Measurements from ENCODE around the gene HSPA14.
"Not testable (repeated sequence)": the region's sequence is repeated elsewhere in the genome, so short reads cannot be mapped to it uniquely, and the experiment has no call there.

The HSPA14 gene

DNA sequence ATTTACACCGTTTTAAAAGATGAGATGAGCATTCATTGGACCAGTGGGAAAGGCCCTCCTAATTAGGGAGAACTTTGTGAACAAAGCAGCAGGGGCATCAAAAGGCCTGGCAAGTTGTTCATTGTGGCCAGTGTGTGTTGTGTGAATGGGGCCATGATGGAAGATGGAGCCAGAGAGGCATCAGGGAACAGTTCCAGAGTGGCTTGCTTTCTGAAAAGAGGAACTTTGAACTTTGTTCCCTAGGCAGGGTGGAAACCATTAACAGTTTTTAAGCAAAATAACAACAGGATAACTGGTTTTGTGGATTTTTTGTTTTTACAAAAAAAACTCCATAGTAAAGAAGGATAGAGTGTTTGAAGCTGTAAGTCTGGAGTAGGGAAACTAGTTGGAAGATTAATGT is 53.0 kb downstream of the HSPA14 start:
- DNase-seq = no peak

DNA sequence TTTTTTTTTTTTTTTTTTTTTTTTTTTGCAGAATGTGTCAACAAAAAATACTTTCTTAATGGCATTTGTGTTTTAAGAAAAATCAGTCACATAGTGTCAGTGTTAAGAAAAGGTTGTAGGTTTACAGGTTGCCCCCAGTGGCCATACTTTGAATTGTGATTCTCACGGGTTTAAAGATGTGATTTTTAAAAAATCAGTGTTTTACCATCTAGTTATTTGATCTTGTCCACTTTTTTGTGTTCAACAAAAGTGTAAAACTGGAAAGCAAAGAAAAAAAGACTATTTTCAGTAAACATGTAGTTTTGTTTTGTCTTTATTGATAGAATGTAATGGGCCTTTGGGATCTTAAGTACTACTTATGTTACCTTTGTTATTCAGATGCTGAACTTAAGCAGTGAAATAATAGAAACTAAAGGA is 66.2 kb downstream of the HSPA14 start:
- no peak for DNase-seq

DNA sequence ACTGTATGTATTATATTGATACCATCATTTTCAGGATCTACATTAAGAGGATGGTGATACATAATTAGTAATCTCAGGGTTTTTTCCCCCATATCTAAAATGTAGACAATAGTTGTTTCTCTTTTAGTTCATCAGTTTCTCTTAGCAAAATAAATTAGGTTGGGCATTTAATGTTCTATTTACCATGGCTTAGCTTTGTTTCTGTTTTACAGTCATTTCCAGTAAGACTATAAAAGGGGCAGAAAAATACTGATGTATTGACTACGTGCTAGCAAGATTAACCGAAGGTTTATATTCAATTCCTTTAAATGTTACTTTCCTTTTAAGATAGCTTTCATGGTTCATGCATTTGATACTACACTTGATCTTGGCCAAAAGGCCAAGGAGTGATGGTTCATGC is 66.8 kb downstream of the HSPA14 start:
- no peak for DNase-seq

DNA sequence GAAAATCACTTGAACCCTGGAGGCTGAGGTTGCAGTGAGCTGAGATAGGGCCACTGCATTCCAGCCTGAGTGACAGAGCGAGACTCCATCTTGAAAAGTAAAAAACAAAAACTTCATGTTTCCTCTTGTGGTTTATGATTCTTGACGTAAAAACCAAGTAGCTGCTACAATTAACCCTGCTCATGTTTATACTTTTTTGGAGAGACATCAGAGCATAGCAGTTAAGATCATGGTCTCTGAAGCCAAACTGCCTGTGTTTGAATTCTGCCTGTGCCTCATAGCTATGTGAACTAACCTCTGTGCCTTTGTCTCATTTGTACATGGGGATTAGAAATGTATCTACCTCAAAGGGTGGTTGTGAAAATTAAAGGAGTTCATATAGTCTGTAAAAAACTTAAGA is 67.8 kb downstream of the HSPA14 start:
- DNase-seq = no peak

DNA sequence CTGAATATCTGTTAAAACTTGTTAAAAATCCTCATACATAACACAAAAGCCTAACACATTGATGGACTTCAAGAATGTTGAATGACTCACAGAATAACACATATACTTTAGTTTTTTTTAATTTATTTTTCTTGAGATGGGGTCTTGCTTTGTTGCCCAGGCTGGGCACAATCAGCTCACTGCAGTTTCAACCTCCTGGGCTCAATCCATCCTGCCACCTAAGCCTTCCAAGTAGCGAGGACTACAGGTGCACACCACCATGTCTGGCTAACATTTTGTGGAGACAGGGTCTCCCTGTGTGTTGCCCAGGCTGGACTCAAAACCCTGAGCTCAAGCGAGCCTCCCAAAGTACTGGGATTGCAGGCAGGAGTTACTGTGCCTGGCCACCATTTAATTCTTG is 68.7 kb downstream of the HSPA14 start:
- no peak for DNase-seq

DNA sequence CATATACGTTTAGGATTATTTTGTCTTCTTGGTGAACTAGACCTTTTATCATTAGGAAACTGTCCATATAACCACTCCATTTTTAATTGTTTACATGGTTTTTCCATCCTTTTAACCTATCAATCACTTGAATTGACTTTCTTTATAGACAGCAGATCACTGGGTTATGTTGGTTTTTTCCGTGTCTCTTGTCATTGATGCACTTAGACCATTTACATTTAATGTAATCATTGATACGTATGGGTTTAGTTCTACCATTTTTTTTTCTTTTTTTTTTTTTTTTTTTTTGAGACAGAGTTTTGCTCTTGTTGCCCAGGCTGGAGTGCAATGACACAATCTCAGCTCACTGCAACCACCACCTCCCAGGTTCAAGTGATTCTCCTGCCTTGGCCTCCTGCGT is 69.5 kb downstream of the HSPA14 start:
- DNase-seq = not testable (repeated sequence)

DNA sequence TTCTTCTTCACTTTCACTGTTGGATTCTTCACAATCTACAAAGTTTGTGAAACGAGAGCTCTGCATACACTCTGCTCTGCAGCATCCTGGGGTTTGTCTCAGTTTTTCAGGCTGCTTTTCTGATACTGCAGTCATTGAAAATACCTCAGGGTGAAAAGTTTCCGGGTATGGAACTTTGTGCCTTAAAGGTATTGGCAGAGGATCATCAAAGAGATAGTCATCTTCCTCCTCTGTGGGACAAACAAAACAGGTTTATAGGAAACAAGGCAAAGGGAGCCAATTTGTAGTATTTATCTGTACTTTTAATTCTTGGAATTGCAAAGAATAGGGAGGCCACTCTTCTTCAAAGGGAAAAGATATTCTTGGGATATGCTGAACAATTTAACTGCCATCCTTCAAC is 71.0 kb downstream of the HSPA14 start:
- no peak for DNase-seq

DNA sequence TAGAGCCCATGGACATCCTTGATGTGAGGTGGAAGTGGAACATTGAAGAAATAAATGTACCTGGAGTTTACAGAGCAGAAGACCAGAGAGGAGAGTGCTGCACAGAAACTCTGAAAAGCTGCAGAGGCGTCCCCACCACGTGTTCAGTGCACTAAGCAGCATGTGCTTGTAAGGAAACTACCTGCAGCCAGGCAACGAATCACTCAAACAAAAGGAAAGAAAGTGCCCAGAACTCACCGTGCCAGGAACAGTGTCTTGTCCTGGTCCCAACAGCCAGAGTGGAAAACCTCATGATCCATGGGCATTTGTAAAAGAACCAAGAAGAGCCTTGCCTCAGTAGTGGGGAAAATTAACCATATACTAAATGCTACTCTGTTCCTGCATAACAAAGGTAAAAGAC is 72.8 kb downstream of the HSPA14 start:
- no peak for DNase-seq

DNA sequence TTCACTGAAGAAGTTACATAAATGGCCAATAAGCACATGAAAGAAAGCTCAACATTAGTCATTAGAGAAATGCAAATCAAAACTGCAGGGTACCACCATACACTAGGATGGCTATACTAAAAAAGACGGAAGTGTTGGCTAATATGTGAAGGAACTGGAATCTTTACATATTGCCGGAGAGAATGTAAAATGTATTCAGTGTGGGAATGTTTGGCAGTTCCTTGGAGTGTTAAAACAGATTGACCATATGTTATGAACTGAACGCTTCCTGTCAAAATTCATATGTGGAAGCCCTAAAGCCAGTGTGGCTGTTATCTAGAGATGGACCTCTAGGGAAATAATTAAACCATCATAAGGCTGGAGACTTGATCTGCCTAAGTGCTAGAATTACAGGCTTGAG is 73.7 kb downstream of the HSPA14 start:
- DNase-seq = no peak

DNA sequence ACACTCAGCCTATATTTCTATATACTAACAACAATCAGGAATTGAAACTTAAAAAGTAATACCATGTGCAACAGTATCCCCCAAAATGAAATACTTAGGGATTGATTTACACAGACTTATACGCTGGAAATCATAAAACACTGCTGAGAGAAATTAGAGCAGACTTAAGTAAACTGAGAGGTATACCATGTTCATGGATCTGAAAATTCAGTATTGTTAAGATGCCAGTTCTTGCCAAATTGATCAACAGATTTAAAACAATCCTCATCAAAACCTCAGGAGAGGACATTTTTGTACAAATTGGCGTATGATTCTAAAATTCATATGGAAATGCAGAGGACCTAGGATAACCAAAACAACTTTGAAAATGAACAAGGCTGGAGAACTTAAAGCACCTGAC is 78.5 kb downstream of the HSPA14 start:
- DNase-seq = no peak

DNA sequence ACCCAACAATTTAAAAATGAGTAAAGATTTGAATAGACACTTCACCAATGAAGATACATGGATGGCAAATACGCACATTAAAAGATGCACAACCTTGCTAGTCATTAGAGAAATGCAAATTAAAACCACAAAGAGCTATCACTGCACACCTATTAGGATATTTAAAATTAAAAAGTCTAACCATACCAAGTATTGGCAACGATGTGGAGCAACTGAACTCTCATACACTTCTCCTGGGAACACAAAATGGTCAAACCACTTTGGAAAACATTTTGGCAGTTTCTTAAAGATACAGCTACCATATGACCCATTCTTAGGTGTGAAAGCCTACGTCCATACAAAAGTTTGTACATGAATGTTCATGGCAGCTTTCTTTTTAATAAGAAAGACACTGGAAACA is 79.7 kb downstream of the HSPA14 start:
- DNase-seq = no peak

DNA sequence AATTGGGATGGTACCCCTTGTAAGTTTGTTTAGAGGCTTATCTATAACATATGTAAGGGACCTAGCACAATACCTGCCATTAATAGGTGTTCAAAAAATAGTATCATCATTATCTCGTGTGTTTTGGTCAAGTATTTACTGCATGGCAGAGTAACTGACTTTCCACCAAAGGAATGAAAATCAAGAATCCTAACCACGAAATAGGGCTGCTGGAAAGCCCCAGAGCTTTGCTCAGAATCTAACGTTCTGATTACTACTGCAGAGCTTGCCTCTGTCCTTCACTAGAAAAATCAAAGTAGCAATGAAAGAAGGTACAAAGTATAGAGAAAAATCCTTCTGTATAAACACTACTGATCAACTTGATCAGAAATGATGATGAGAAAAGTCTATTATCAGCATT is 80.9 kb downstream of the HSPA14 start:
- DNase-seq = no peak

Measured in stimulated activated CD4-positive, alpha-beta T cell treated with anti-CD3 and anti-CD28 coated beads, Interleukin-12 subunit alpha, Interleukin-12 subunit beta, amount 100 ng/mL, for 4 hours (primary cell).